Endothelial cell of umbilical vein (primary cell): ENCODE results near the gene KIAA1671. TPM values are rescaled to one million over a fixed set of nuclear protein-coding genes. Genes with fewer than 3 reads are reported as not detected.

Experiments used
- BruUV-seq: library from RNA; stranded (reverse); fragments of 400-500 nt; replicated peaks from 2 replicates; lab custom pipeline; 2021; lab: Mats Ljungman, UMichigan
- CTCF ChIA-PET: fragments of 300-600, 350-600 bp; sonication (Branson Sonifier 250); formaldehyde crosslinking; loops from one replicate; lab custom pipeline; 2021; ENCODE audit warnings: antibody characterized with exemption, inconsistent platforms; lab: Charles Lee
- POLR2A ChIA-PET: fragments of 300-600, 350-600 bp; sonication (Branson Sonifier 250); formaldehyde crosslinking; loops from one replicate; lab custom pipeline; 2021; ENCODE audit warnings: antibody characterized with exemption, inconsistent platforms; lab: Charles Lee
- DNase-seq: peaks from one replicate; pipeline ENCODE4 v3.0.0-alpha.2; 2011; ENCODE audit warnings: low read depth, low spot score
- FAIRE-seq: peaks from 2 replicates; lab custom pipeline; 2011; peaks lifted over from hg19 to GRCh38; lab: Jason Lieb, UNC
- H2AFZ ChIP-seq: 2 replicates; pipeline ENCODE4 v1.6.0; 2012; ENCODE audit warnings: low read depth, low read length, control low read depth, inconsistent platforms
- H3K27ac ChIP-seq: 2 replicates; pipeline ENCODE4 v1.5.1; 2011; ENCODE audit warnings: low read depth, mild to moderate bottlenecking, control low read depth, low read length, moderate library complexity; ENCODE audit not compliant: insufficient read depth
- H3K27me3 ChIP-seq, 2 experiments: 2 replicates each; pipeline versions ENCODE4 v1.6.0 to v1.6.1; 2011; ENCODE audit warnings: low read length in 2 of 2, mixed read lengths in 1 of 2; ENCODE audit not compliant: control insufficient read depth in 2 of 2, insufficient read depth in 2 of 2
- H3K36me3 ChIP-seq, 2 experiments: 2 replicates in 1 of 2; 3 replicates in 1 of 2; pipeline ENCODE4 v1.5.1; 2011; ENCODE audit warnings: low read length in 2 of 2, mild to moderate bottlenecking in 1 of 2, moderate library complexity in 1 of 2; ENCODE audit not compliant: control insufficient read depth in 2 of 2, insufficient read depth in 2 of 2; ENCODE audit errors: extremely low read depth in 1 of 2
- H3K4me1 ChIP-seq: 3 replicates; pipeline ENCODE4 v1.5.1; 2011; ENCODE audit warnings: mild to moderate bottlenecking, low read length; ENCODE audit not compliant: control insufficient read depth, insufficient read depth; ENCODE audit errors: extremely low read depth
- H3K4me2 ChIP-seq: 2 replicates; pipeline ENCODE4 v1.6.1; 2011; ENCODE audit warnings: low read length, control low read depth, mixed read lengths; ENCODE audit not compliant: insufficient read depth
- H3K4me3 ChIP-seq, 3 experiments: fragments of 200-600 bp in 1 of 3; sonication (generic), shearing (Covaris generic) in 1 of 3; replicated peaks in 1 of 3; 2 replicates each; pipeline ENCODE4 v1.5.1; 2011 to 2016; ENCODE audit warnings: control low read depth in 3 of 3, low read length in 3 of 3, mild to moderate bottlenecking in 2 of 3, inconsistent platforms in 1 of 3, low read depth in 1 of 3, moderate library complexity in 1 of 3; ENCODE audit not compliant: insufficient read depth in 1 of 3
- H3K79me2 ChIP-seq: 2 replicates; pipeline ENCODE4 v1.6.0; 2012; ENCODE audit warnings: low read length, inconsistent platforms; ENCODE audit not compliant: control insufficient read depth, insufficient read depth
- H3K9ac ChIP-seq: replicated peaks from 2 replicates; pipeline ENCODE3; 2011; ENCODE audit warnings: low read length, control low read depth; ENCODE audit not compliant: insufficient read depth; ENCODE audit errors: extremely low read depth
- H3K9me1 ChIP-seq: replicated peaks from 3 replicates; pipeline ENCODE4 v1.6.0; 2011; ENCODE audit warnings: mild to moderate bottlenecking, low read length; ENCODE audit not compliant: control insufficient read depth, insufficient read depth; ENCODE audit errors: extremely low read depth
- H3K9me3 ChIP-seq: replicated peaks from 2 replicates; pipeline ENCODE4 v1.5.1; 2012; ENCODE audit warnings: low read length, inconsistent platforms; ENCODE audit not compliant: control insufficient read depth, insufficient read depth
- H4K20me1 ChIP-seq: replicated peaks from 2 replicates; pipeline ENCODE3; 2011; ENCODE audit warnings: mild to moderate bottlenecking, low read length; ENCODE audit not compliant: control insufficient read depth, insufficient read depth; ENCODE audit errors: extremely low read depth
- EZH2 ChIP-seq: IDR thresholded peaks from 2 replicates; pipeline ENCODE4 v1.6.1; 2012; ENCODE audit warnings: borderline replicate concordance, low read depth, mild to moderate bottlenecking, moderate library complexity, low read length, inconsistent platforms; ENCODE audit not compliant: severe bottlenecking
- FOS ChIP-seq: IDR thresholded peaks from 2 replicates; pipeline ENCODE4 v1.6.1; 2011; ENCODE audit warnings: mild to moderate bottlenecking, low read length, moderate library complexity, borderline replicate concordance; ENCODE audit not compliant: insufficient read depth
- GATA2 ChIP-seq: IDR thresholded peaks from 2 replicates; pipeline ENCODE4 v1.7.0; 2011; ENCODE audit warnings: low read depth, mild to moderate bottlenecking, moderate library complexity, mixed read lengths, low read length; ENCODE audit not compliant: insufficient read length, insufficient read depth
- JUN ChIP-seq: IDR thresholded peaks from 2 replicates; pipeline ENCODE4 v1.6.1; 2011; ENCODE audit warnings: borderline replicate concordance, low read depth; ENCODE audit not compliant: insufficient read length, insufficient read depth
- MYC ChIP-seq: IDR thresholded peaks from one replicate; pipeline ENCODE4 v1.6.1; 2011; ENCODE audit warnings: mild to moderate bottlenecking, low read depth, low read length
- POLR2A ChIP-seq: IDR thresholded peaks from 2 replicates; pipeline ENCODE4 v1.6.1; 2012; ENCODE audit warnings: low read depth, mild to moderate bottlenecking, control low read depth, low read length
- POLR2AphosphoS5 ChIP-seq: IDR thresholded peaks from 2 replicates; pipeline ENCODE4 v1.6.1; 2012; ENCODE audit warnings: low read depth, mild to moderate bottlenecking, control low read depth, low read length, moderate library complexity; ENCODE audit not compliant: insufficient read depth
- dilution Hi-C: fragments of 300-500 bp; cut with MboI; formaldehyde crosslinking; loops from one replicate; pipeline ENCODE4 v1.15.0; 2019; ENCODE audit warnings: low sequenced_read_pairs; ENCODE audit not compliant: extremely low pct_ligation_motif_present
- intact Hi-C: fragments of 100-400 bp; cut with micrococcal nuclease; formaldehyde crosslinking; loops from one replicate; pipeline ENCODE4 v1.10.0; 2022
- polyA plus RNA-seq, 4 experiments: library from polyadenylated mRNA; depleted of rRNA in 3 of 4; stranded (reverse) in 3 of 4; unstranded in 1 of 4; fragments of >200 nt; gene quantifications; 2 replicates each; pipeline versions ENCODE4 v1.2.1 to v1.2.3, GENCODE V29; 2011 to 2012; ENCODE audit warnings: missing spikeins in 1 of 4
- total RNA-seq: library from RNA; stranded (reverse); gene quantifications from 2 replicates; pipeline ENCODE4 v1.2.3, GENCODE V29; 2021
- TF ChIP-seq, protein P1 (sequence below): IDR thresholded peaks from 2 replicates; pipeline ENCODE4 v1.6.1; 2011; ENCODE audit not compliant: insufficient read depth, insufficient read length
- TF ChIP-seq, protein P2 (sequence below), 2 donors: IDR thresholded peaks; 1 replicate in 1 of 2; 2 replicates in 1 of 2; pipeline ENCODE4 v1.5.1; 2011; ENCODE audit warnings: low read length in 2 of 2, mild to moderate bottlenecking in 2 of 2, moderate library complexity in 2 of 2, control low read depth in 1 of 2, inconsistent platforms in 1 of 2, low read depth in 1 of 2; ENCODE audit not compliant: insufficient read depth in 1 of 2; ENCODE audit errors: extremely low read depth in 1 of 2

The KIAA1671 gene
- total and polyA plus RNA-seq, 2 donors (not counting 3 experiments of a cell fraction or from before 2014, with no cell fraction given) = 23.1 to 85.1 TPM

DNA sequence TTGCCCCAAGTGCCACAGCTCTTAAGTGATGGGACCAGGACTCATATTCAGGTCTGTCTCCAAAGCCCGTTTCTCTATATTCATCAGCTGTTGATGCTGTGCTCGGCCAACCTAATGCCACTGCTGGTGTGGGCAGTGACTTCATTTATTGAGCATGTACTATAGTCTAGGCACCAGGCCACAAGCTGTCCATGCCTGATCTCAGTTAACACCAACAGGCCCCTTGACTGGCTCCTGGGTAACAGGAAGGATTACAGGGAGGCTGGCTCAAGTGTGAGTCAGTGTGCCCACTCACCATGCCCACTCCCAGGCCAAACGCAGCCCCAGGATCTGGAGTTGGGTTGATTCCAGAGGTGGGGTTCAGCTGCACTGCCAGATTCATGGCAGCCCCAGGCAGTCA, 258.3 kb downstream of the KIAA1671 start:
- intact Hi-C loops (no loop called here), dilution Hi-C loops (no loop called here)
- Histone ChIP-seq H3K9me3 (no peaks in the 10 kb centered on the region), H3K9ac (no peak overlapping the region), H3K4me1 (no peaks in the 10 kb centered on the region), H3K79me2 (no peaks in the 10 kb centered on the region), H2AFZ (no peak overlapping the region), H3K4me3 (no peak overlapping the region), H3K27ac (no peak overlapping the region), H3K36me3 (no peaks in the 10 kb centered on the region), H3K4me2 (no peak overlapping the region), H3K27me3 (no peaks in the 10 kb centered on the region), H4K20me1 (no peaks in the 10 kb centered on the region), H3K9me1 (no peaks in the 10 kb centered on the region)
- ChIA-PET POLR2A (no interaction called here), CTCF (interaction anchor here (0.8 to 3.6 kb wide), 2 partner anchors 8 to 123 kb away, joined by 3 to 20 read pairs; no protein-coding TSS in a partner anchor)
- FAIRE-seq = no peak
- BruUV-seq = no TSS peak
- DNase-seq = no peak
- TF ChIP-seq MYC (no peak), POLR2AphosphoS5 (no peak), JUN (no peak), GATA2 (no peak), FOS (no peak), POLR2A (no peak), EZH2 (no peak)
- TF ChIP-seq, protein P1, sequence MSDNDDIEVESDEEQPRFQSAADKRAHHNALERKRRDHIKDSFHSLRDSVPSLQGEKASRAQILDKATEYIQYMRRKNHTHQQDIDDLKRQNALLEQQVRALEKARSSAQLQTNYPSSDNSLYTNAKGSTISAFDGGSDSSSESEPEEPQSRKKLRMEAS = no peak
- TF ChIP-seq, protein P2, sequence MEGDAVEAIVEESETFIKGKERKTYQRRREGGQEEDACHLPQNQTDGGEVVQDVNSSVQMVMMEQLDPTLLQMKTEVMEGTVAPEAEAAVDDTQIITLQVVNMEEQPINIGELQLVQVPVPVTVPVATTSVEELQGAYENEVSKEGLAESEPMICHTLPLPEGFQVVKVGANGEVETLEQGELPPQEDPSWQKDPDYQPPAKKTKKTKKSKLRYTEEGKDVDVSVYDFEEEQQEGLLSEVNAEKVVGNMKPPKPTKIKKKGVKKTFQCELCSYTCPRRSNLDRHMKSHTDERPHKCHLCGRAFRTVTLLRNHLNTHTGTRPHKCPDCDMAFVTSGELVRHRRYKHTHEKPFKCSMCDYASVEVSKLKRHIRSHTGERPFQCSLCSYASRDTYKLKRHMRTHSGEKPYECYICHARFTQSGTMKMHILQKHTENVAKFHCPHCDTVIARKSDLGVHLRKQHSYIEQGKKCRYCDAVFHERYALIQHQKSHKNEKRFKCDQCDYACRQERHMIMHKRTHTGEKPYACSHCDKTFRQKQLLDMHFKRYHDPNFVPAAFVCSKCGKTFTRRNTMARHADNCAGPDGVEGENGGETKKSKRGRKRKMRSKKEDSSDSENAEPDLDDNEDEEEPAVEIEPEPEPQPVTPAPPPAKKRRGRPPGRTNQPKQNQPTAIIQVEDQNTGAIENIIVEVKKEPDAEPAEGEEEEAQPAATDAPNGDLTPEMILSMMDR (IDR thresholded peaks at IDR 0.05; ENCODE audit: extremely low read depth in 1 of 2, insufficient read depth in 1 of 2, low read depth in 1 of 2, low read length in 2 of 2) = no peak
